ENCODE data around the gene NVL.

- TF ChIP-seq CTCF (IDR thresholded peaks at IDR 0.05) = no peak
- TF ChIP-seq POLR2A (IDR thresholded peaks at IDR 0.05) = no peak
- no peak for TF ChIP-seq EP300 (IDR thresholded peaks at IDR 0.05)
Observed at GRCh38 chr1:224180783-224181452, 149.1 kb downstream of the NVL start.
